Suprapubic skin (tissue), 4 donors: ENCODE data around the gene TIPIN. TPM values are rescaled to one million over a fixed set of nuclear protein-coding genes. Genes with fewer than 3 reads are reported as not detected.

Experiments
- DNase-seq, 2 donors: peaks; one replicate each; pipeline ENCODE4 v3.0.0-alpha.2; 2019; ENCODE audit warnings: low spot score in 2 of 2
- H3K27ac ChIP-seq: fragments of 200-600 bp; sonication (generic); one replicate; pipeline ENCODE4 v1.5.1; 2019
- H3K27me3 ChIP-seq: fragments of 200-600 bp; sonication (generic); one replicate; pipeline ENCODE4 v1.5.1; 2019
- H3K36me3 ChIP-seq: fragments of 200-600 bp; sonication (generic); one replicate; pipeline ENCODE4 v1.5.1; 2019
- H3K4me1 ChIP-seq: fragments of 200-600 bp; sonication (generic); one replicate; pipeline ENCODE4 v1.5.1; 2019
- H3K4me3 ChIP-seq: fragments of 200-600 bp; sonication (generic); one replicate; pipeline ENCODE4 v1.5.1; 2019; ENCODE audit warnings: mild to moderate bottlenecking
- H3K9me3 ChIP-seq: fragments of 200-600 bp; sonication (generic); one replicate; pipeline ENCODE4 v1.5.1; 2019
- CTCF ChIP-seq, 2 donors: fragments of 200-600 bp in 1 of 2; fragments of 450-650 bp in 1 of 2; sonication (generic) in 1 of 2; IDR thresholded peaks; one replicate each; pipeline ENCODE4 v1.5.1; 2016 to 2019; ENCODE audit warnings: antibody characterized with exemption in 2 of 2, mild to moderate bottlenecking in 1 of 2, moderate library complexity in 1 of 2
- EP300 ChIP-seq: sonication (generic); formaldehyde crosslinking; IDR thresholded peaks from one replicate; pipeline ENCODE4 v1.6.1; 2017; ENCODE audit warnings: antibody characterized with exemption
- POLR2A ChIP-seq, 2 donors: fragments of 450-650 bp; IDR thresholded peaks; one replicate each; pipeline ENCODE4 v1.6.1; 2017; ENCODE audit warnings: antibody characterized with exemption in 2 of 2, mild to moderate bottlenecking in 2 of 2, moderate library complexity in 2 of 2
- POLR2AphosphoS5 ChIP-seq, 3 donors: sonication (generic); formaldehyde crosslinking; IDR thresholded peaks; one replicate each; pipeline ENCODE4 v1.6.1; 2017; ENCODE audit warnings: antibody characterized with exemption in 3 of 3
- WGBS: methylation state at CpG from one replicate; pipeline ENCODE4 v1.1.5; 2018; 5-methylcytosine and 5-hydroxymethylcytosine counted together
- total RNA-seq, 4 donors: library from RNA; depleted of rRNA; stranded (reverse); fragments of >200 nt; gene quantifications; one replicate each; pipeline ENCODE4 v1.1.0, GENCODE V29; 2016

Gene TIPIN
- total RNA-seq = 1 to 10 TPM; 4.8 to 8.2 (median 7.0) TPM

- TF ChIP-seq EP300 = no peak
- TF ChIP-seq CTCF (IDR thresholded peaks at IDR 0.05) = no peak
- peak in 1 of 3 donors; percentile 33 for TF ChIP-seq POLR2AphosphoS5 (IDR thresholded peaks at IDR 0.05)
- peak in 1 of 2 donors; percentile 33 for TF ChIP-seq POLR2A (IDR thresholded peaks at IDR 0.05)
- Histone ChIP-seq H3K4me3 (peak within 1 kb of the TSS; percentile 77), H3K4me1 (peaks cover 11% of the 10 kb centered on the region), H3K27ac (peak within 1 kb of the TSS; percentile 73), H3K9me3 (no peaks in the 10 kb centered on the region), H3K36me3 (peaks cover 9% of the 10 kb centered on the region), H3K27me3 (no peaks in the 10 kb centered on the region)
- DNase-seq = peak; percentile 97
- 7% methylated on average over 51 of the region's 51 CpGs for WGBS
These were observed at the start of gene TIPIN for GRCh38 chr15:66356359-66357236. TSS of gene TIPIN (minus strand) at chr15:66356685. CDS start at chr15:66352947, 3,738 bp downstream.

- no peaks in the 10 kb centered on the region for H3K36me3 ChIP-seq
- no peaks in the 10 kb centered on the region for H3K9me3 ChIP-seq
- peaks cover 7% of the 10 kb centered on the region for H3K4me1 ChIP-seq
- no peak overlapping the region for H3K4me3 ChIP-seq
- WGBS = 61% methylated on average over 3 of the region's 3 CpGs
- no peak overlapping the region for H3K27ac ChIP-seq
- no peak for DNase-seq
- H3K27me3 ChIP-seq = no peaks in the 10 kb centered on the region
- no peak for TF ChIP-seq CTCF (IDR thresholded peaks at IDR 0.05)
- no peak for TF ChIP-seq EP300
- TF ChIP-seq POLR2AphosphoS5 (IDR thresholded peaks at IDR 0.05) = no peak
- no peak for TF ChIP-seq POLR2A (IDR thresholded peaks at IDR 0.05)
These were observed 49.1 kb upstream of the TIPIN start for GRCh38 chr15:66405615-66406014.

- no peak for DNase-seq
- 53% methylated on average over 2 of the region's 2 CpGs for WGBS
- H3K27me3 ChIP-seq = no peaks in the 10 kb centered on the region
- no peaks in the 10 kb centered on the region for H3K36me3 ChIP-seq
- TF ChIP-seq CTCF (IDR thresholded peaks at IDR 0.05) (no peak), POLR2A (IDR thresholded peaks at IDR 0.05) (no peak), EP300 (no peak), POLR2AphosphoS5 (IDR thresholded peaks at IDR 0.05) (no peak)
- H3K9me3 ChIP-seq = no peaks in the 10 kb centered on the region
- no peak overlapping the region for H3K4me3 ChIP-seq
- H3K4me1 ChIP-seq = peaks cover 7% of the 10 kb centered on the region
- no peak overlapping the region for H3K27ac ChIP-seq
These were observed 48.5 kb upstream of the TIPIN start for GRCh38 chr15:66405007-66405406.

GRCh38 chr15:66404532-66404931, 48.0 kb upstream of the TIPIN start:
- H3K4me1 ChIP-seq = peaks cover 7% of the 10 kb centered on the region
- H3K27ac ChIP-seq = no peak overlapping the region
- WGBS = 81% methylated on average over 7 of the region's 7 CpGs
- no peaks in the 10 kb centered on the region for H3K36me3 ChIP-seq
- H3K9me3 ChIP-seq = no peaks in the 10 kb centered on the region
- TF ChIP-seq POLR2AphosphoS5 (IDR thresholded peaks at IDR 0.05) (no peak), CTCF (IDR thresholded peaks at IDR 0.05) (no peak), EP300 (no peak)
- no peaks in the 10 kb centered on the region for H3K27me3 ChIP-seq
- H3K4me3 ChIP-seq = no peak overlapping the region
- no peak for DNase-seq

GRCh38 chr15:66404122-66404521, 47.6 kb upstream of the TIPIN start:
- TF ChIP-seq POLR2A (IDR thresholded peaks at IDR 0.05) = no peak
- no peak for TF ChIP-seq EP300
- no peak for TF ChIP-seq POLR2AphosphoS5 (IDR thresholded peaks at IDR 0.05)
- TF ChIP-seq CTCF (IDR thresholded peaks at IDR 0.05) = no peak
- Histone ChIP-seq H3K36me3 (no peaks in the 10 kb centered on the region), H3K4me1 (peaks cover 7% of the 10 kb centered on the region), H3K27ac (no peak overlapping the region), H3K27me3 (no peaks in the 10 kb centered on the region), H3K9me3 (no peaks in the 10 kb centered on the region), H3K4me3 (no peak overlapping the region)
- DNase-seq = no peak
- WGBS = 83% methylated on average over 8 of the region's 8 CpGs
